ENCODE results near the gene COBL.

- TF ChIP-seq POLR2A (IDR thresholded peaks at IDR 0.05; ENCODE audit: low read depth, low read length): no peak
- TF ChIP-seq TAF1 (IDR thresholded peaks at IDR 0.05; ENCODE audit: low read depth, low read length): no peak
Measured at GRCh38 chr7:51072281-51072680, 244.3 kb downstream of the COBL start.
